Colon (tissue), 2 donors: ENCODE data around the gene CDKL2.
"Not testable (repeated sequence)": the region's sequence is repeated elsewhere in the genome, so short reads cannot be mapped to it uniquely, and the experiment has no call there.

Source experiments
- FAIRE-seq: peaks from 2 replicates; lab custom pipeline; 2012; peaks lifted over from hg19 to GRCh38; lab: Jason Lieb, UNC
- donor health status: control.
- donor health status: control.

CDKL2 gene

DNA sequence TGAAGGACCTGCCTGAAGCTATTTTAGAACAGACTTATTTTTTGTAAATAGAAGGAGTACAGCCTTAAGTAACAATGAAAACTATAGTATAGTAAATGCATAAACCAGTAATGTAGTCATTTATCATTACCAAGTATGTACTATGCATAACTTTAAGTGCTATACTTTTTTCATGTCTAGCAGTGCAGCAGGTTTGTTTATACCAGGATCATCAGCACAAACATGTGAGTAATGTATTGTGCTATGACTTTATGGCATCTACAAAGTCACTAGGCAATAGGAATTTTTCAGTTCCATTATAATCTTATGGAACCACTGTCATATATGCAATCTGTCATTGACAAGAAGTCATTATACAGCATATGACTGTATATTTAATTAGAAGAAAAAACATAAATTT is 77.9 kb downstream of the CDKL2 start:
- no peak for FAIRE-seq

- no peak for FAIRE-seq
These were observed 81.3 kb downstream of the CDKL2 start for GRCh38 chr4:75549019-75549418.

DNA sequence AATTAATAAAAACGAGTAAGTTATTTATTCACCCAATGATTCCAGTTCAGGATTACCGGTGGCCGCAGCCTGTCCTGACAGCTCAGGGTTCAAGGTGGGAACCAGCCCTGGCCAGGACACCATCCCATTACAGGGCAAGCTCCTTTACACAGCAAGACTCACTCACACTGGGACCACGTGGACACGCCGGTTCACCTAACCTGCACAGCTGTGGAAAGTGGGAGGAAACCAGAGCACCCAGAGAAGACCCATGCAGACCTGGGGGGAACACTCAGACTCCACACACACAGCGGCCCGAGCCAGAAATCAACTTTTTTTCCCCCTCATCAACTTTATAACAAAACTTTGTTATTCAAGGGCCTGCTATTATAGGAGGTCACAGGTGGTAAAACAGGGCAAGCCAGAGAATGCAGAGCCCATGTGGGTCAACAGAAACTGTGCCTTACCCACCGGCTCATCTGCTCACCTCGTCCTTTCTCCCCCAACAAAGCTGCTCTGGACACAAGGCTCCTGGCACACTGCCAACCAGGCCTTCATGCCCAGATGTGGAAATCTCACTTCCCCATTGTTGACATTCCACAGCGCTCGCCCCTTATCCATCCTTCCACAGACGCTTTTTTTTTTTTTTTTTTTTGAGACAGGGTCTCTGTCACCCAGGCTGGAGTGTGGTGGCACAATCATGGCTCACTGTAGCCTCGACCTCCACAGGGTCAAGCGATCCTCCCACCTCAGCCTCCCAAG is 82.5 kb downstream of the CDKL2 start:
- no peak for FAIRE-seq

GRCh38 chr4:75545526-75545925 is 84.8 kb downstream of the CDKL2 start:
- FAIRE-seq: no peak

- FAIRE-seq: no peak
These were observed 85.5 kb downstream of the CDKL2 start for GRCh38 chr4:75544870-75545269.

- not testable (repeated sequence) for FAIRE-seq
These were observed 86.1 kb downstream of the CDKL2 start for GRCh38 chr4:75544220-75544619.

DNA sequence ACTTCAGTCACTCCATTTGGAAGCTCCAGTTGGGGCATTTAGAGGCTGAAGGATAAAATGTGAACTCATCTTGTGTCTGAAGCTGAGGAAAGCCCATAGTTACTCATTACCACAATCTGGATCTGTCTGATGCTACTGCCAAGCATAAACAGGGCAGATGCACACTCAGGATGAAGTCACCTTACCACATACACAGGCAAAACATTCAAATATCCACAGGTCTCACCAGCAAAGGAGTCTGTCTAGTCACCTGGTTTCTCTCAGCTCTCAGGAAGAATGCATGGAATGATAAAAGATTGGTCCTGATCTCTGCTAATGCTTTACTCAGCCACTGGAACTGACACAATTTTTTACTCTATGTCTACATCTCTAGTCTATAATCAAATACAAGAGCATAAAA is 87.5 kb downstream of the CDKL2 start:
- no peak for FAIRE-seq

DNA sequence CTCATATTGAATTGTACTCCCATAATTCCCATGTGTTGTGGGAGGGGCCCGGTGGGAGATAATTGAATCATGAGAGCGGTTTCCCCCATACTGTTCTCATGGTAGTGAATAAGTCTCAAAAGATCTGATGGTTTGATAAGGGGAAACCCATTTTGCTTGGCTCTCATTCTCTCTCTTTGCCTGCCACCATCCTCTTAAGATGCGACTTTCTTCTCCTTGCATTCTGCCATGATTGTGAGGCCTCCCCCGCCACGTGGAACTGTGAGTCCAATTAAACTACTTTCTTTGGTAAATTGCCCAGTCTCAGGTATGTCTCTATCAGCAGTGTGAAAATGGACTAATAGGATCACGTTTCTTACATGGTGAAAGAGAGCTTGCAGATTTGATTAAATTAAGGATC is 93.0 kb downstream of the CDKL2 start:
- not testable (repeated sequence) for FAIRE-seq

DNA sequence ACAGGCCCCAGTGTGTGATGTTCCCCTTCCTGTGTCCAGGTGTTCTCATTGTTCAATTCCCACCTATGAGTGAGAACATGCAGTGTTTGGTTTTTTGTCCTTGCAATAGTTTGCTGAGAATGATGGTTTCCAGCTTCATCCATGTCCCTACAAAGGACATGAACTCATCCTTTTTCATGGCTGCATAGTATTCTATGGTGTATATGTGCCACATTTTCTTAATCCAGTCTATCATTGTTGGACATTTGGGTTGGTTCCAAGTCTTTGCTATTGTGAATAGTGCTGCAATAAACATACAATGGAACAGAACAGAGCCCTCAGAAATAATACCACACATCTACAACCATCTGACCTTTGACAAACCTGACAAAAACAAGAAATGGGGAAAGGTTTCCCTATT is 96.4 kb downstream of the CDKL2 start:
- not testable (repeated sequence) for FAIRE-seq

DNA sequence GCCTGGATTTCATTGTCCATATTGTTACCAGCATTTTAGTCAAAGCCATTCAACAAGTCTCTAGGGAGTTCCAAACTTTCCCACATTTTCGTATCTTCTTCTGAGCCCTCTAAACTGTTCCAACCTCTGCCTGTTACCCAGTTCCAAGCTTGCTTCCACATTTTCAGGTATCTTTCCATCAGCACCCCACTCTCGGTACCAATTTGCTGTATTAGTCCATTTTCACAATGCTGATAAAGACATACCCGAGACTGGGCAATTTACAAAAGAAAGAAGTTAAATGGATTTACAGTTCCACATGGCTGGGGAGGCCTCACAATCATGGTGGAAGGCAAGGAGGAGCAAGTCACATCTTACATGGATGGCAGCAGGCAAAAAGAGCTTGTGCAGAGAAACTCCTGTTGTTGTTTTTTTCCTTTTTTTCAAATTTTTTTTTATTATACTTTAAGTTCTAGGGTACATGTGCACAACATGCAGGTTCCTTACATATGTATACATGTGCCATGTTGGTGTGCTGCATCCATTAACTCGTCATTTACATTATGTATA is 96.9 kb downstream of the CDKL2 start:
- FAIRE-seq: not testable (repeated sequence)

- FAIRE-seq: not testable (repeated sequence)
These were observed 98.7 kb downstream of the CDKL2 start for GRCh38 chr4:75531536-75532143.

DNA sequence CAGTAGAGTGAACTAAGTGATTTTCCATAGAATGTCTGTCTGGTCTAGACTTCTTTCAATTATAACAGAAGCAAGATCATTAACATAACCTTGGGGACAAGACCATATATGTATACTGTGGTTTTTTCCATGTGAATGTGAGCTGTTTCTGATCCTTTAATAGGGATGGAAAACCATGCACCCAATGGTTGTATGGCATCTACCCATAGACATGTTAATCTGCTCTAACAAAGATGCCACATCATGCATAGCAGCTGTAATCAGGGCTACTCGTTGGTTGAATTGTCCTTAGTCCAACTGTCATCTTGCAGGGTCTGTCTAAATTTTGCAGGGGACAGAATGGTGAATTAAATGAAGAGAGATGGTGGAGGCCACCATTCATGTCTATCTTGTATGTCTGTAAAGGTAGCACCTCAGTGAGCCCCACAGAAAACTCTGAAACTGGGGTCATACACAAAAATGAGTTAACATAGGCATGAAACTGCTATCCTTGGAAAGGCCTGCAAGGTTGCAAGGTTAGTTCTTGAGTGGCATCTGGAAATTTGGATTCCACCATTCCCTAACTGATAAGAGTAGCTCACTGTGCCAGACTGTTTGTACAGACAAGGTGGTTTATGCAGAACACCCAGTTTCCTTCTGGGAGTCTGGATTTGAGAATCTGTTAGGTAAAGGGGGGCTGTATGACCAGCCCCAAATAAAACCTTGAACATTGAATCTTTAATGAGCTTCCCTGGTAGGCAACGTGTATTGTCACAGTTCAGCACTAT is 99.6 kb downstream of the CDKL2 start:
- no peak for FAIRE-seq
